ENCODE measurements around the gene LARP1. TPM values are rescaled to one million over a fixed set of nuclear protein-coding genes. Genes with fewer than 3 reads are reported as not detected.
"Not testable (repeated sequence)": the region's sequence is repeated elsewhere in the genome, so short reads cannot be mapped to it uniquely, and the experiment has no call there.

The LARP1 gene
- total RNA-seq, 1 donor, result 124 TPM

DNA sequence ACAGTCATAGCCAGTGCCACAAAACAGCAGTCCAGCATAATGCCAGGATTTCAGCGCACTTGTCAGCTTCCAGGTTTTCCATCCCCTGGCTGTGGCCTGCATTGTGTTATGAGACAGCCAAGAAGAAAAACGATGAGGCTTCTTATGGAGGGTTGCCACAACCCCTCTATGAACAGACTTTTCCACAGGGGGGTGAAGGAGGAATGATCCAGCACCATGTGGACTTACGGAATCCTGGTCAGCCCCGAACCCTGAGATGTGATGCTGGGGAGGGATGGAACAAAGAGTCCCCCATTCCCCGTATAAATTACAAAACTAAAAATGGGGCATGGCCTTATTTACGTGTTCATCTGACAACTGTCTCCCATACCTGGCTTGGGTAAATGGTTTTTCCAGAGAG is 62.6 kb downstream of the LARP1 start:
- no peak overlapping the region for H3K4me2 ChIP-seq (ENCODE audit: insufficient read depth, low read length)
- peaks cover 3% of the 10 kb centered on the region for H4K20me1 ChIP-seq (ENCODE audit: insufficient read depth, low read length)
- no peak overlapping the region for H2AFZ ChIP-seq (ENCODE audit: low read length)
- TF ChIP-seq, protein P1, sequence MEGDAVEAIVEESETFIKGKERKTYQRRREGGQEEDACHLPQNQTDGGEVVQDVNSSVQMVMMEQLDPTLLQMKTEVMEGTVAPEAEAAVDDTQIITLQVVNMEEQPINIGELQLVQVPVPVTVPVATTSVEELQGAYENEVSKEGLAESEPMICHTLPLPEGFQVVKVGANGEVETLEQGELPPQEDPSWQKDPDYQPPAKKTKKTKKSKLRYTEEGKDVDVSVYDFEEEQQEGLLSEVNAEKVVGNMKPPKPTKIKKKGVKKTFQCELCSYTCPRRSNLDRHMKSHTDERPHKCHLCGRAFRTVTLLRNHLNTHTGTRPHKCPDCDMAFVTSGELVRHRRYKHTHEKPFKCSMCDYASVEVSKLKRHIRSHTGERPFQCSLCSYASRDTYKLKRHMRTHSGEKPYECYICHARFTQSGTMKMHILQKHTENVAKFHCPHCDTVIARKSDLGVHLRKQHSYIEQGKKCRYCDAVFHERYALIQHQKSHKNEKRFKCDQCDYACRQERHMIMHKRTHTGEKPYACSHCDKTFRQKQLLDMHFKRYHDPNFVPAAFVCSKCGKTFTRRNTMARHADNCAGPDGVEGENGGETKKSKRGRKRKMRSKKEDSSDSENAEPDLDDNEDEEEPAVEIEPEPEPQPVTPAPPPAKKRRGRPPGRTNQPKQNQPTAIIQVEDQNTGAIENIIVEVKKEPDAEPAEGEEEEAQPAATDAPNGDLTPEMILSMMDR (IDR thresholded peaks at IDR 0.05; ENCODE audit: extremely low read depth, low read depth, low read length), result no peak
- DNase-seq (ENCODE audit: insufficient read length, low spot score, missing footprints), result no peak
- no peaks in the 10 kb centered on the region for H3K4me1 ChIP-seq (ENCODE audit: insufficient read depth, low read length)
- no peaks in the 10 kb centered on the region for H3K27me3 ChIP-seq (ENCODE audit: insufficient read depth, low read length)
- H3K9me3 ChIP-seq (ENCODE audit: low read depth, low read length), result no peaks in the 10 kb centered on the region
- no peak overlapping the region for H3K27ac ChIP-seq (ENCODE audit: low read depth, low read length)
- H3K79me2 ChIP-seq (ENCODE audit: insufficient read depth, low read length), result peaks cover 16% of the 10 kb centered on the region
- H3K36me3 ChIP-seq (ENCODE audit: insufficient read depth, low read length), result peaks cover 78% of the 10 kb centered on the region
- H3K4me3 ChIP-seq (ENCODE audit: insufficient read depth, low read length), result no peak overlapping the region

DNA sequence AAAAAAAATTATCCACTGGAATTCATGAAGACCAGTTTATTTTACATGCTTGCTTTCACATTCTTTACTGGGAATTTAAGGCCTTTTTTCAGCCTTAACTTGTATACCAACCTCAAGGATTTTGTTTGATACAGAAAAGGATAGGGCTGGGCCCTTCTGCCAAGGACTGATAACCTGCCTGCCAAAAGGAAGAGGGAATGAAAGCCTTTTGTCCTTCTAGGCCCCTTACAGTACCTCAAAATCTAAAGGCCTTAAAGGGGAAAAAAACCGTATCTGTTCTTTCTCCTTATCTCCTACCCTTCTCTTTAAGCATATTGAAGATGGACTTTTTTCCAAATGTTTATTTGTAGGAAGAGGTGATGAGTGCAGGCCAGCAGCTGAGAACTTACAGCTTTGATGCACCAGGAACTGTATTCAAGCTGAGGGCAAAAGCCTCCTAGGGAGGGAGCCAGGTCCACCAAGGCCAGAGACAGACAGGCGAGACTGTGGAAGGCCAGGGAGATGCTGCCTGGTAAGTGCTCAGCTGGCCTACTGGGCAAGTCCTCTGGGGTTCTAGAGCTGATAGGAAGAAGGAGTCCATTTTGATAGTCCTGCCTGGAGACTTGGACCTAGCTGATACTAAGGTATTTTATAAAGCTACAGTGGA is 63.4 kb downstream of the LARP1 start:
- TF ChIP-seq, protein P1 (IDR thresholded peaks at IDR 0.05; ENCODE audit: extremely low read depth, low read depth, low read length), result no peak
- Histone ChIP-seq H3K9me3 (ENCODE audit: low read depth, low read length) (no peaks in the 10 kb centered on the region), H3K36me3 (ENCODE audit: insufficient read depth, low read length) (peaks cover 76% of the 10 kb centered on the region), H3K4me3 (ENCODE audit: insufficient read depth, low read length) (no peak overlapping the region), H3K27ac (ENCODE audit: low read depth, low read length) (no peak overlapping the region), H3K27me3 (ENCODE audit: insufficient read depth, low read length) (no peaks in the 10 kb centered on the region), H3K79me2 (ENCODE audit: insufficient read depth, low read length) (peaks cover 9% of the 10 kb centered on the region), H3K4me1 (ENCODE audit: insufficient read depth, low read length) (no peaks in the 10 kb centered on the region), H4K20me1 (ENCODE audit: insufficient read depth, low read length) (no peaks in the 10 kb centered on the region), H3K4me2 (ENCODE audit: insufficient read depth, low read length) (no peak overlapping the region), H2AFZ (ENCODE audit: low read length) (no peak overlapping the region)
- DNase-seq (ENCODE audit: insufficient read length, low spot score, missing footprints), result no peak

DNA sequence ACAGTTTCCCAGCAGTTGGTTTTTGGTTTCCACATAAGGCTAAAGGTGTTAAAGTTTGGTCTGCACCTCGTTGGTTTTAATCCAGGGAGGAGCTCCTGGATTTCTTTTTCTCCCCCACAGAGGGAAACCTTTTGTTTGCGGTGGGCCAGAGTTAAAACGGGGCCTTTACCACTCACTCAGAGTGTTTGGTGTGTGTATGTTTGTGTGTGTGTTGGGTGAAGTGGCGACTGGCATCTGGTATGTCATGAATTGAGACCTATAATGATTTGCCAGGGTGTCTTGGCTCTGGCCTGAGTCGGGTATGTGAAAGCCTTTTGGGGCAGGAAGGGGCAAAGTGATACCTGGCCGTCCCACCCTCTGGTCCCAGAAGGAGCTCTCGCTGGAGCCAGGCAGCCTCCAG is 64.4 kb downstream of the LARP1 start:
- Histone ChIP-seq H3K27me3 (ENCODE audit: insufficient read depth, low read length) (no peaks in the 10 kb centered on the region), H3K4me1 (ENCODE audit: insufficient read depth, low read length) (no peaks in the 10 kb centered on the region), H3K9me3 (ENCODE audit: low read depth, low read length) (no peaks in the 10 kb centered on the region), H2AFZ (ENCODE audit: low read length) (no peak overlapping the region), H4K20me1 (ENCODE audit: insufficient read depth, low read length) (no peaks in the 10 kb centered on the region), H3K36me3 (ENCODE audit: insufficient read depth, low read length) (peaks cover 75% of the 10 kb centered on the region), H3K4me2 (ENCODE audit: insufficient read depth, low read length) (no peak overlapping the region), H3K27ac (ENCODE audit: low read depth, low read length) (no peak overlapping the region), H3K4me3 (ENCODE audit: insufficient read depth, low read length) (no peak overlapping the region), H3K79me2 (ENCODE audit: insufficient read depth, low read length) (peaks cover 5% of the 10 kb centered on the region)
- TF ChIP-seq, protein P1 (IDR thresholded peaks at IDR 0.05; ENCODE audit: extremely low read depth, low read depth, low read length), result no peak
- DNase-seq (ENCODE audit: insufficient read length, low spot score, missing footprints), result no peak

DNA sequence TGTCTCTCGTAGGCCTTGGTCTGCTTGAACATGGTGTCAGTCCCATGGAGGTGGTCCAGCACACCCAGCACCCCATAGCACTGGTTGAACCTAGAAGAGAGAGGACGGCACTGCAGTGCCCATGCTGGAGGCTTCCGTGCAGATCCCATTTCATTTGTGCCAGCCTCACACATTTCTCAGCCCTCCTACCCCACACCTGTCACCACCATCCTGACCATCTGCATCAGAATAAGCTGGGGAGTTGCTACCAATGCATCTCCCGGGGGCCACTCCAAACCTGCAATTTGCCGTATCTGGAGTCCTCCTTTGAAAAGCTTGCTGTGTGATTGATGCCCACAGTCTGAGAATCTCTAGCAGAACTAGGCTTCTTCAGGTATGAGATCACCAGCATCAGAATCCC is 65.2 kb downstream of the LARP1 start:
- H4K20me1 ChIP-seq (ENCODE audit: insufficient read depth, low read length), result no peaks in the 10 kb centered on the region
- no peaks in the 10 kb centered on the region for H3K27me3 ChIP-seq (ENCODE audit: insufficient read depth, low read length)
- no peaks in the 10 kb centered on the region for H3K4me1 ChIP-seq (ENCODE audit: insufficient read depth, low read length)
- no peak overlapping the region for H2AFZ ChIP-seq (ENCODE audit: low read length)
- no peak overlapping the region for H3K27ac ChIP-seq (ENCODE audit: low read depth, low read length)
- no peak for DNase-seq (ENCODE audit: insufficient read length, low spot score, missing footprints)
- TF ChIP-seq, protein P1 (IDR thresholded peaks at IDR 0.05; ENCODE audit: extremely low read depth, low read depth, low read length), result no peak
- H3K9me3 ChIP-seq (ENCODE audit: low read depth, low read length), result no peaks in the 10 kb centered on the region
- no peak overlapping the region for H3K4me2 ChIP-seq (ENCODE audit: insufficient read depth, low read length)
- H3K36me3 ChIP-seq (ENCODE audit: insufficient read depth, low read length), result peaks cover 70% of the 10 kb centered on the region
- H3K4me3 ChIP-seq (ENCODE audit: insufficient read depth, low read length), result no peak overlapping the region
- H3K79me2 ChIP-seq (ENCODE audit: insufficient read depth, low read length), result no peaks in the 10 kb centered on the region

DNA sequence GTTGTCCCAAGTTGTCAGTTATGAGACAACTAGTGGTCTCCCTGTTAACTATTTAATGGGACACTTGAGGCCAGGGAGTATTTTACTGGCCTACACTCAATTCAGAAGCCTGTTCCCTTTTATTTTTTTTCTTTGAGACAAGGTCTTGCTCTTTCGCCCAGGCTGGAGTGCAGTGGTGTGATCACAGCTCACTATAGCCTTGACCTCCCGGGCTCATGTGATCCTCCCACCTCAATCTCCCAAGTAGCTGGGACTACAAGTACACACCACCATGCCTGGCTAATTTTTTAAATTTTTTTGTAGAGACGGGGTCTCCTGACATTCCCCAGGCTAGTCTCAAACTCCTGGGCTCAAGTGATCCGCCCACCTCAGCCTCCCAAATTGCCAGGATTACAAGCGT is 67.7 kb downstream of the LARP1 start:
- not testable (repeated sequence) for H3K27me3 ChIP-seq (ENCODE audit: insufficient read depth, low read length)

More for the DNA sequence above, 67.7 kb downstream of the LARP1 start:
- not testable (repeated sequence) for H3K4me3 ChIP-seq (ENCODE audit: insufficient read depth, low read length); H3K4me2 ChIP-seq (ENCODE audit: insufficient read depth, low read length); H4K20me1 ChIP-seq (ENCODE audit: insufficient read depth, low read length); H3K79me2 ChIP-seq (ENCODE audit: insufficient read depth, low read length); H3K27ac ChIP-seq (ENCODE audit: low read depth, low read length); H2AFZ ChIP-seq (ENCODE audit: low read length); H3K4me1 ChIP-seq (ENCODE audit: insufficient read depth, low read length); H3K9me3 ChIP-seq (ENCODE audit: low read depth, low read length); DNase-seq (ENCODE audit: insufficient read length, low spot score, missing footprints)
- peaks cover 44% of the 10 kb centered on the region for H3K36me3 ChIP-seq (ENCODE audit: insufficient read depth, low read length)
